ENCODE measurements around the gene SAP30L. TPM values are rescaled to one million over a fixed set of nuclear protein-coding genes. Genes with fewer than 3 reads are reported as not detected.

SAP30L gene
- total RNA-seq, 1 experiment from 2014 or later: 17.5 TPM

DNA sequence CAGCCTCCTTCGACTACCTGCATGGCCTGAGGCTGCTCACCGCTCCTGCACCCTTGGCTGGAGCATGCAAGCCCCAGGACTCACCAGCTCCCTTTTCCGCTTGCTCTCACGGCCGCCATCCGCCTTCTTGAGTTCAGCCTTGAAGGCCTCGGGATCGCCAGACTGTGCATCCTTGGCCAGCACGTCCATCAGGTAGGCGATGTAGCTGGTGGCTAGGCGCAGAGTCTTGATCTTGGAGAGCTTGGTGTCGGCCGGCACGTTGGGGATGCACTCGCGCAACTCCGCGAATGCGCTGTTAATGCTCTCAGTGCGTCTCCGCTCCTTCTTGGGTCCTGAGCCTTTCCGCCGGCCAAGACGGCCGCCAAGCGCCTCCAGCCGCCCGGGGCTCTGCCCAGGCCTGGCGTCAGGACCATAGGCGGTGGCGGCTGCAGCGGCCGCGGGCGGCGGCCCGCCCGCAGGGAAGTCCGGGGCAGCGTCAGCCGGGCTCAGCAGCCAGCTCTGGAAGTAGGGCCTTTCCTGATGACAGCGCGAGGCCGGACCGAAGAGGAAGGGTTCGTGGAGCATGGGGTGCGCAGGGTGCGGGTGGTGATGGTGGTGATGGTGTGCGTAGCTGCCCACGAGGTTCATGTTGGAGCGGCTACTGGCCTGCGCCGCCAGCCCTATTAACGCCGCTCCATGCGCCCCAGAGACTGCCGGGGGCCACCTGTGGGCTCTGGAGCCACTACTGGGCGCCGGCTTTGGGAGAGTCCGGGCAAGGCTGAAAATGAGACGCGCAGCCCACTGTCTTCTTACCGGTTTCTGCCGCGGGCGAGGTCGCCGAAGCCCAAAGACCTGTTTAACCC, 31.8 kb downstream of the SAP30L start:
- in situ Hi-C loops (cut with HindIII; ENCODE audit: low sequenced_read_pairs): no loop called here
- no peak for DNase-seq (ENCODE audit: low spot score)

DNA sequence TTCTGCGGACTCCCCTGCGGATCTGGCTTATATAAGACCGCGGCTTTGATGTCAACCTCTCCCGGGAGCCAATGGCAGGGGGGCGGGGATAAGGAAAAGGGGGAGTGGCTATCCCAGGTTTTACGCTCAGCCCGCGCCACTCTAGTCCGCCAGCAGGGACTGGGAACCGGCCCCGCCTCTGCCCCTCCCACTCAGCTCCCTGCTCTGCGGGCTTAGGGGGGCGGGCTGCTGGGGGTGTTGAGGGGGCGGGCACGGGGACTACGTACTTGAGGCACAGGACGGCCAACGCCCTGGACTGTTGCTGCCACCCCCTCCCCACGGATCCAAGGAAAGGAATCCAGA, 32.4 kb downstream of the SAP30L start, which contains the start of gene HAND1:
Gene HAND1, minus strand, starts transcription at position 4 of the 342 bp plus-strand sequence. CDS start 219 bp downstream, outside the sequence.
- in situ Hi-C loops (cut with HindIII; ENCODE audit: low sequenced_read_pairs): no loop called here
- DNase-seq (ENCODE audit: low spot score): no peak

DNA sequence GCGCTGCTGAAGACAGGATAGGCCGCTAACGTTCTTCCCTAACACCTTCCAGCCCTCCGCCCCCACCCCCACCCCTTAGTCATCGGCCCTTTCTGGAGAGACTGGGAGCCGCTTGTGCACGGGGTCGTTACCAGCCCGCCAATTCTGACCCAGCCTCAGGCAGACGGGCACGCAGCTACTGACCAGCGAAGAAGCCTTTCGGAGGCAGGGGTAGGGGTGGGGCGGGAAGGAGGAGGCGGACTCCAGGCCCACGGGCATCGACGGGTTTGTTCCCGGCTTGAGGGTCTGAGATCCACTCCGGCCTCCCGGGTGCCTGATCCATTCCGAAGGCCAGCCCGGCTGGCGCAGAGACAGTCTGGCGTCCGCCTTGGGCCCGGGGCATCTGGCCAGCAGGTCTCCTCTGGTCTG, 33.0 kb downstream of the SAP30L start:
- DNase-seq (ENCODE audit: low spot score): no peak
- in situ Hi-C loops (cut with HindIII; ENCODE audit: low sequenced_read_pairs): no loop called here

DNA sequence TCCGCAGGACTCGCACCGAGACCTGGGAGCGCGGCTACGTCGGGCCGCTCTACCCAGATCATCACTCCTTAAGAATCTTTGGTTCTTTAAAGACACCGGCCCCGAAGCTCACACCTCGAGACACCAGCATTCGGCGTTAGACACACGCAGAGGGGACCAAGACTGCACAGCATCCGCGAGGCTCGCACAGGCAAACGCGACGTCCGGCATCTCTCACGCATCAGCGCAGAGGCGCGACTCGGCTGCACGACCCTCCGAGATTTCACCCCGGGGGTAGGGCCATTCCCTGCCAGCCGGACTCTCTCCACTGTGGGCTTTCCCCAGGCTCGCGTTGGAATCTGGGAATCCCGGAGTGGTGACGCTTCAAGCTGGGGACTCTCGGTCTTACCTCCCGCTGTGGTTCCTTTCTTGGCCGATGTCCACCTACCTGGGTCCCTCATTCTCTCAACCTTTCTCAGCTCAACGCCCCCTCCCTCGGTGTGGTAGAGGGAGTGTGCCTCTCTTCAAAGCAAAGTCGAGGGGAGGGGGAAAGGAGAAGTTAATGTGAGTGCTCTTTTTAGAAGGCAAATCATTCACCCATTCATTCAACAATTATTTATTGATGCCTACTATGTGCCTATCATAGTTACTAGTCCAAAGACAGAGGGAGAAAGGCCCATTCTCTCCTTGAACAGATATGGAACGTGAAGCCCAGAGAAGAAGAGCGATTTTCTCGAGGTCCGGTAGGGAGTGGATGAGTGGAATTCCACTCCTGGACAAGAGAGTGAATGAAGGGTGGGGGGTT, 33.6 kb downstream of the SAP30L start:
- no peak for DNase-seq (ENCODE audit: low spot score)
- in situ Hi-C loops (cut with HindIII; ENCODE audit: low sequenced_read_pairs): no loop called here

DNA sequence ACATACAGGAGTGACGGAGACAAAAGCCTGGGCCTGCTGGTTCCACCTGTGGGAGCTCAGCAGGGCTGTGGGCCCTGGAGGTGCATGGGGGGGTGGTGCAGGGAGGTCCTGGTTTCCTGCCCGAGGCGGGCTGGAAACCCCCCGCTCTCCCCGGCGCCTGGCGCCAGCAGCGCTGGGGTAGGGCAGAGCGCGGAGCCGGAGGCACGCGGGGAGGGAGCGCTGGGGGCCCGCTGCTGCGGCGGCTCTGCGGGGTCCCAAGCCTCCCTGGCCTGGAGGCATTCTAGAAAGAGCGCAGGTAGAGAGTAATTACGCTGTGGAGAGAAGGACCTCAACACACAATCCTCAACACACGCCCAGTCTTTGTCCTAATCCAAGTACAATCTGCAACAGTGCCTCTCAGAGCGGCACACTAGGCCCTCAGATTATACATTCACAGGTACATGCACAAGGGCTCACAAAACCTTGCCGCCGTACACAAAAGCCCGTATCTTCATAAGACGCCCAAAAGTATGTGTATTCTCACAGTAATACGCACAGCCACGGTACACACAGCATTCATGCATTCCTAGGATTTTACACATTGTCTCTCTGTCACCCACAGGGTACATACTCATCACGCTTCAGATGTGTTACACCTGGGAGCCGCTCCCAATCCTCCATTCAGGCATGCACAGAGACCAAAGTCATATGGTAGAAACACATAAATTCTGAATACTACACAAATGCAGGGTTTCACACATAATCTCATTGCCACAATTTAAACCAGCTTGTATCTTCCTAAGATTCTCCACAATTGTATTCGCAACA, 34.4 kb downstream of the SAP30L start:
- in situ Hi-C loops (cut with HindIII; ENCODE audit: low sequenced_read_pairs): no loop called here
- no peak for DNase-seq (ENCODE audit: low spot score)

DNA sequence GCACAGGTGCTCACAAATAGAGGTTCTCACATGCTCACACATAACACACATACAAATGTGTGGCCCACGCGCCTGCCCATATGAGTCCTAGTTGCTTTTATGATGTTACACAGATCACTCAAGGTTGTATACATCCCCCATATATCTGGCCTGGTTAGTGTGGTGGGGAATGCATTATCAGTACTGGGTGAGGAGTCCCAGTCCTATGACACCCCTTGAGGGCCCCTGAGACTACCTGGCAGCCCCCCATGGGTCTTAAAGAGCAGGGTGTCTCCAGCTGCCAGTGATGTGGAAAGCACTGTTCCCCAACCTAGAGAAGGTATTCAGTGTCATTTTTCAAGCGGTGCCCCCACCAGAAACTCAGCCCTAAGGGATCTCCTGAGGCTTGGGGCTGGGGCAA, 35.0 kb downstream of the SAP30L start:
- in situ Hi-C loops (cut with HindIII; ENCODE audit: low sequenced_read_pairs): no loop called here

DNA sequence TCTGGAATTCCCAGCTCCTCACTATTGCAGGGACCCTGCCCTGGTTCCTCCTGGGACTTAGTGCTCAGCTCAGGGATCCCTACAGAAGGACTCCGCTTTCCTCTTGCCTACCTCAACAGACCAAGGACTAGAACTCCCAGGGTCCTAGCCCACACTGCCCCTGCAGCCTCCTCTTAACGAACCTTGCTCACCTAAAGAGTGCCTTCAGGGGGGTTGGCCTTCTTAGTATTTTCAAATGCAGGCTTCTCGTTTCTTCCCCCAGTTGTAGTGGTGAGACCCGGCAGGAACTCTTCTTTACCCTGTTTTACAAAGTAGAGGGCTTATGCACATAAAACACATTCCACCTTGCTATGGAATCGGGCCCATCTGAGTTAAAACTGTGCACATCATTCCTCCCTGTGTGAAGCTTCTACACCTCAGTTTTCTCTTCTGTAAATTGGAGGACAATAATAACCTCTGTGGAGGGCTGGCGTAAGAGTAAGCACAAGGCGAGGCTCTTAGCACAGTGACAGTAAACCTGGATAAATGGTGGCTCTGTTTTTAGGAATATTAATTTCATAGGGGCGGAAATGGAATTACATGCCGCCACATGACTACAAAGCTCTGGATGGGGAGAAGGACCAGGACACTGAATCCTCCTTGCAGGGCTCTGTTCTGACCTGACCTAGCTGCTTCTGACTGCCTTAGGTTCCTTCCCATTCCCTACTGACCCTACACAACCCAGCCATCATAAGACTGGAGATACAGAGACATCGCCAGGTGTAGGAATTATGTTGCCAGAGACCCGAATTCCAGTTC, 36.0 kb downstream of the SAP30L start:
- in situ Hi-C loops (cut with HindIII; ENCODE audit: low sequenced_read_pairs): no loop called here
- no peak for DNase-seq (ENCODE audit: low spot score)

More for the DNA sequence above, 35.0 kb downstream of the SAP30L start:
- DNase-seq (ENCODE audit: low spot score): no peak

DNA sequence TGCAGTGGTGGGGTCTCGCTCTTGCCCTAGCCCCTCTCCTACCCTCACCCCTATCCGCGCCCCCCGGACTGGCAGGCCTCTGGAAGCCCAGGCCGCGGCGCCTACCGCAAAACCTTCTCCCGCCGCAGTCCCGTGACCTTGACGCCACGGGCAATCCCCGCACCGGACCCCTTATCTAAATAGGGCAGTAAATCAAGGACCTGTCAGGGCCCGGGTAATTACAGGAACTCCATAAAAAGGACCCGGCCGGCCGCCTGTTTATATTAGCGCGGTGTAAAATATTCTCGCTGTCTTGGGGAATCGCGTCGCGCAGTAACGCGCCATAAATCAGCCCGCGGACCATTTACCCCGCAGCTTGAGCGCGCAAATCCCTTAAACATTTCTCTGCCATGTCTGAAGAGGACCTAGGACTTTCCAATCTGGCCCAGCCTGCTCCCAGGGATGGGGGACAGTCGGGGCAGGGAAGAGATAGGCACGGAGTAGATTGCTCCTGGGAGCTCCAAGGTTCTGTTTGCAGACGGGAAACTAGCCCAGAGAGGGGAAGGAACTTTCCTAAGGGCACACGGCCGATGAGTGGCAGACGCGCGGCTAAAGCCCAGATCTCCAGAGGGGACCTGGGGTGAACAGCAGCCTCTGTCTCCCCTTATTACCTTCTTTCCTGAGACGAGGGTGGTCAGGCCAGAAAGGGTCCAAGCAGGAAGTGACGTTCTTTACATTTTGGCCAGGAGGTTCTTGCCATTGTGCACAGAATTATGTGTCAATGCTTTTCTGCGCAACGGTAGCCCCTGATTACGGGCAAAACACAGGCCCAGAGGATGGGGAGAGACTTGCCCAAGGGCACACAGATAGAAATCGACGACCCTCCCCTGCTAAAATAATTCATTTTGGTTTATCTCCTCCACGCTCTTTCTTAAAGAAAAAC, 37.0 kb downstream of the SAP30L start:
- in situ Hi-C loops (cut with HindIII; ENCODE audit: low sequenced_read_pairs): no loop called here
- DNase-seq (ENCODE audit: low spot score): no peak

DNA sequence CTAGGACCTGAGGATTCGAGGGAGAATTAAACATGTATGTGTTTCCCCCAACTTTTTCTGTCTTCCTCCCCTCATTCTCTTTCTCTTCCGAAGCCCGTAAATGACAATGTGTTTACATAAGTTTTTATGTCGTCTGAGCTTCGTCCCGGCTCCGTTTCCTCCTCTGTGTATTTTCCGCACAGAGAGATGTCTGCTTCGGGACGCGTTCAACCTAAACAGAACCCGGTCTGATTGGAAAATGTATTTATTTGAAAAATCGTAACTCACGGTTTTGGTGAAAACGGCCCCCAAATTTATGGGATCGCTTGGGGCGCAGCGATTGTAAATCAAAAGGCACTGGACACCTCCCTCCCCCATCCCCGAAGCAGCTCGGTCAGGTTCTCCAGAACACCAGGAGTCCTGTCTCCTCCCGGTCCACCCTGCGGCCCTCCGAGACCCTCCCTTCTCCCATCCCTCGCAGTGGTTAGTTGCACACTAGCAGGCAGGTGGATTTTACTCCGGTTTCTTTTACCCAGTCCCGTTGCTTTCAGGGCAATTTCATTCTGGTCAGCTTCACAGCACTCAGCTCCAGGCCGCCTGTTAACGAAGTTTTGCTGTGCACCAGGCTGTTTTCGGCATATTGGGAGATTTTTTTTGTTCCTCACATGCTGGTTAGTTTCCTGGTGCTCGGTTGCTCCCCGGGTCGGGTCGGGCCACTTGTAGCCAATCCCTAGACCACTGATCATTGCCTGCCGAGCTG, 38.0 kb downstream of the SAP30L start:
- DNase-seq (ENCODE audit: low spot score): no peak
- in situ Hi-C loops (cut with HindIII; ENCODE audit: low sequenced_read_pairs): no loop called here

DNA sequence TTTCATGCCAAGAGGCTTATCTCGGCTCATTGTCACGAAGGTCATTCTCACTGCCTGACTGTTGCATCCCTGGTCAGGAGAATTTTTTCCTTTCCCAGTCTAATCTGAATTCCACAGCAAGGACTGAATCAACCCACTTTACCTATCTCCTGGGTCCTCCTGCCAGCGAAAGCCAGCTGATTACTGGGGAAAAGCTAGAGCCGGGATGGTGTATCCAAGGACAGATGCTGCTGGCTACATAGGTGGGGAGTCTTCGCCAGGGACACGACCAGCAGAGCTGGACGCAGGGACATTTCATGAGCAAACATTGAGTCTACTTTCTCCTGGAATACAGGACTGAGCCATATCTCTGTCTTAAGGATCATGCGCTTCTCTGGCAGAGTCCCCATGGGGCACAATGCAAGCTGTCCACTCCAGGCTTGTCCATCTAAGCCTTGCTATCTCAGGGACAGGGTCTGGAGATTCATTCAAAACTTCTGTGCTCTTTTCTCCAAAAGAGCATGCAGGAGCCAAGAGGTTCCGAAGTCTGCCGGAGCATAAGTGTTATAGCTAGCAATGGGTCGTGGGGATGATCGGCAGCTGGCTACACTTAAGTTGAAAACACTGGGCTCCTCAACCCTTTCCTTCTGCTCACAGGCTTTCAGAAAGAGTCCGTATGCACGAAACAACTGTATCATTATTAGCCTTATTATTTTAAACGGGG, 38.7 kb downstream of the SAP30L start:
- in situ Hi-C loops (cut with HindIII; ENCODE audit: low sequenced_read_pairs): no loop called here
- no peak for DNase-seq (ENCODE audit: low spot score)

DNA sequence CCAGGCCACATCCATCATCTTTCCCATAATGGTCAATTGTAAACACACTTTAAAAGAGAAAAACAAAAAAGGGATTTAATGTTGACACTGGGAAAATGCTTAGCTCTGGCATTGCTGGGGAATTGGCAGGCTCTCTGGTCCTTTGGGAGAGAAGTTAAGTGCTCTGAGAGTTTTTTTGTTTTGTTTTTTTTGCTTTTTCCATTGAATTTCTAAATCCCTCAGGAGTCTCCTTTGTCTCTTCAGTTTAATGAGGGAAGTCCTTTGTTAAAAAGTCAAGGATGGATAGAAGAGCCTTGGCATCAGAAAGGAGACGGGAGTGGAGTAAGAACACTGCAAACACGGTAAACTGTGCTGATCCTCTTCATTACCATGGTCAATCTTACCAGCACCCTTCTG, 39.3 kb downstream of the SAP30L start:
- DNase-seq (ENCODE audit: low spot score): no peak
- in situ Hi-C loops (cut with HindIII; ENCODE audit: low sequenced_read_pairs): no loop called here

DNA sequence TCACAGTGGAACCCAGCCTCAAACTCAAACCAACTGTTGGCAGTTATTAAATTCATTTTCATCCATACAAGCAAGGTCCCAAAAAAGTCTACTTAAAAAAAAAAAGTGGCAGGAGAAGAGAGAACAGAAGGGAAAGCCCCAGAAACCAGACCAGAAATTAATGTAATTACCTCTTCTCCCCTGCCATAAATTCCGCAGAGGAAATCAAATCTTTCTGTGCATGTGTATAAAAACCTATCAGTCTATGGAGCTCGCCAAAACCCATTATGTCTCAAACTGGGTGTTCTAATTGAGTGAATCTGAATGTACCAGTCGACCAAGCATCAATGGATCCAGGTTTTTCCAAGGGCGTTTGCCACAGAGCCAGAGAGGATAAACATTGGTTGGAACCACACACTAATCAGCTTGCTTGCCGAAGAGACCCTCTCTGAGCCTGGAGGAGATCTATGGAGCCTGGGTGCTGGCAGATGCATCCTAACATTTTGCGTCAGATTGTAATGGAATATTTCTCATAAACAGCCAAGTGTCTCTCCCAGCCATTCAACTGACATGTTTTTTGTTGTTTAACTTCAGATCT, 40.1 kb downstream of the SAP30L start:
- in situ Hi-C loops (cut with HindIII; ENCODE audit: low sequenced_read_pairs): no loop called here
- DNase-seq (ENCODE audit: low spot score): no peak

DNA sequence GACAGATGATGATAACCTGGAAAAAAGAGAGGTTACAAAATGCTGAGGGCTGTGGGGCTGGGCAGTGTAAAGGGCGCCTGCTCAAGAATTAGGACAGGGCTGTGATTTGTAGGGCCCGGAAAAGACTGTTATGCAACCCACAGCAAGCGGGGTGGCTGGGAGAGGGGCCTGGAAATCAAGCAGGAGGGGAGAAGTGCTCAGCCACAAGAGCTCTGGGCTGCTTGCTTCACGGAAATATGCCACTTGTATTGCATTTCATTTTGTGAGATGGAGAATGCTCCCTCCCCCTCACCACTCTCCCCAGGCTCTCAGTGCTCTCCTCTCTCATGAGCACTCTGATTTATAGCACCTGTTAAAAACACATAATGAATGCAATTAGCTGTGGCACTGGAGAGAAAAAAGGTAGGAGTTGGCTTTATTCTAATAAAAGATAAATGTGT, 40.6 kb downstream of the SAP30L start:
- in situ Hi-C loops (cut with HindIII; ENCODE audit: low sequenced_read_pairs): no loop called here
- no peak for DNase-seq (ENCODE audit: low spot score)

DNA sequence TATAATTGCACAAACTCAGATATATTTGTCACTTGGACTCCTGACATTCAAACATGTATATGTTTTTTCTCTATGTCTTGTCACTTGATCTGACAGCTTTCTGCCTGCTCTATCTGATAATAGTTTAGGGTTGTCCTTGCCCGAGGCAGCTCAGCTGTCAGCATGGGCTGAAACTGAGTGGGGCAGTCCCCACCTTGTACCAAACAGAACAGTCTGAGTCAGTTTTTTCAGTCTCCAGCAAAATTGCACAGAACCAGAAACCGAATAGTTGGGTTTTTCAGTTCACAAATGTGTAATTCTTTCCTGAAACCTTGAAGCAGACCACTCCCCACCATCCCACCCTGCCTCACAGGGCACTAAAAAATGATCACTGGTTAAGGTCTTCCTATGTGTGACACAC, 41.7 kb downstream of the SAP30L start:
- no peak for DNase-seq (ENCODE audit: low spot score)
- in situ Hi-C loops (cut with HindIII; ENCODE audit: low sequenced_read_pairs): no loop called here

DNA sequence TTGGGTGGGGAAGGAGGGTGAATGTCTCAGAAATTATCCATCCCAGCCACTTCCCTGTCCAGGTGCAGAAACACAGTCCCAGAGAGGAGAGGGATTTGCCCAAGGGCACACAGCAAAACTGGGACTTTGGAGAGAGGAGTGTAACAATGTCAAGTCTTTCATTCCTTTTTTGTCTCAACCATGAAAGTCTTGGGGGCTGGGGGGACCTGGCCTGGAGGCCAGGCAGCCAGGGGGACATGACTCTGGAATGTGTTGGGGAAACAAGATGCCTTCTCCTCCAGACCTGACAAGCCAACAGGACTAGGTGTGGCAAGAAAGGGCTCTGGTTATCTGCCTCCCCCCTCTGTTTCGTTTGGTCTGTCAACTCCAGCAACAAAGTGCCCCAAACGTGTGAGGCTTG, 46.1 kb downstream of the SAP30L start:
- in situ Hi-C loops (cut with HindIII; ENCODE audit: low sequenced_read_pairs): no loop called here
- DNase-seq (ENCODE audit: low spot score): no peak

DNA sequence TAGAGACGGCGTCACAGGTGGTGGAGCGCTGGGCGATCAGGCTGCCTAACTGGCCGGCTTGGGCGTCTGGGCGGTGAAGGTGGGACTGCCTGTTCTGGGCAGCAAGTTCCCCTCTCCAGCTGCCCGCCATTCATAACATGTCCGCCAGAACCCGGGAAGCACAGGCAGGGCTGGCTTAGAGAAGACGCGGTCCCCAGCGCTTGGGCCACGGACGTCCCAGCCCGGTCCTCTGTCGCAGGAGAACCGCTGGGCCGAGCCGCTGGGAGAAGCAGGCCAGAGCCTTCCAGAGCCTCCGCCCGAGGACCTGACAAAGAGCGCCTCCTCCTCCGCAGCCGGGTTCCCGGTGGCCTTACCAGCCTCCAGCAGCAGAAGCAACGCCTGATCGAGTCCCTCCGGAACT, 47.5 kb downstream of the SAP30L start:
- DNase-seq (ENCODE audit: low spot score): no peak
- in situ Hi-C loops (cut with HindIII; ENCODE audit: low sequenced_read_pairs): no loop called here
